GM12801 (cell line): Measurements from ENCODE around the gene CCR8.

Source experiments
- TF ChIP-seq, protein P1 (sequence below): IDR thresholded peaks from one replicate; pipeline ENCODE4 v1.5.1; 2011; ENCODE audit warnings: control low read depth; ENCODE audit not compliant: insufficient read length; ENCODE audit errors: extremely low read depth

CCR8 gene

DNA sequence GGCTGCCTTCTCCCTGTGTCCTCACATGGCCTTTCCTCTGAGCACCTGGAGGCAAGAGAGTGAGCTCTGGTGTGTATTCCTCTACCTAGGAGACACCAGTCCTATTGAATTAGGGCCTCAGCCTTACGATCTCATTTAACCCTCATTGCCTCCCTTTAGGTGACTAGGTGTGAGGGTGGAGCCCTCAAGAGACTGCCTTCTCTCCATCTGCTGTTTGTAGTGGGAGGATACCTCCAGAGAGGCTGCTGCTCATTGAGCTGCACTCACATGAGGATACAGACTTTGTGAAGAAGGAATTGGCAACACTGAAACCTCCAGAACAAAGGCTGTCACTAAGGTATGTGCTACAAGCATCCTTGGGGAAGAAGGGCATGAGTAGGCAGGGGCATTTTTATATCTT is at the start of gene CCR8:
Gene CCR8 (plus strand): TSS at position 217 of the 400 bp plus-strand sequence. CDS start 2,623 bp downstream, outside the sequence.
- TF ChIP-seq, protein P1, sequence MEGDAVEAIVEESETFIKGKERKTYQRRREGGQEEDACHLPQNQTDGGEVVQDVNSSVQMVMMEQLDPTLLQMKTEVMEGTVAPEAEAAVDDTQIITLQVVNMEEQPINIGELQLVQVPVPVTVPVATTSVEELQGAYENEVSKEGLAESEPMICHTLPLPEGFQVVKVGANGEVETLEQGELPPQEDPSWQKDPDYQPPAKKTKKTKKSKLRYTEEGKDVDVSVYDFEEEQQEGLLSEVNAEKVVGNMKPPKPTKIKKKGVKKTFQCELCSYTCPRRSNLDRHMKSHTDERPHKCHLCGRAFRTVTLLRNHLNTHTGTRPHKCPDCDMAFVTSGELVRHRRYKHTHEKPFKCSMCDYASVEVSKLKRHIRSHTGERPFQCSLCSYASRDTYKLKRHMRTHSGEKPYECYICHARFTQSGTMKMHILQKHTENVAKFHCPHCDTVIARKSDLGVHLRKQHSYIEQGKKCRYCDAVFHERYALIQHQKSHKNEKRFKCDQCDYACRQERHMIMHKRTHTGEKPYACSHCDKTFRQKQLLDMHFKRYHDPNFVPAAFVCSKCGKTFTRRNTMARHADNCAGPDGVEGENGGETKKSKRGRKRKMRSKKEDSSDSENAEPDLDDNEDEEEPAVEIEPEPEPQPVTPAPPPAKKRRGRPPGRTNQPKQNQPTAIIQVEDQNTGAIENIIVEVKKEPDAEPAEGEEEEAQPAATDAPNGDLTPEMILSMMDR, result no peak

DNA sequence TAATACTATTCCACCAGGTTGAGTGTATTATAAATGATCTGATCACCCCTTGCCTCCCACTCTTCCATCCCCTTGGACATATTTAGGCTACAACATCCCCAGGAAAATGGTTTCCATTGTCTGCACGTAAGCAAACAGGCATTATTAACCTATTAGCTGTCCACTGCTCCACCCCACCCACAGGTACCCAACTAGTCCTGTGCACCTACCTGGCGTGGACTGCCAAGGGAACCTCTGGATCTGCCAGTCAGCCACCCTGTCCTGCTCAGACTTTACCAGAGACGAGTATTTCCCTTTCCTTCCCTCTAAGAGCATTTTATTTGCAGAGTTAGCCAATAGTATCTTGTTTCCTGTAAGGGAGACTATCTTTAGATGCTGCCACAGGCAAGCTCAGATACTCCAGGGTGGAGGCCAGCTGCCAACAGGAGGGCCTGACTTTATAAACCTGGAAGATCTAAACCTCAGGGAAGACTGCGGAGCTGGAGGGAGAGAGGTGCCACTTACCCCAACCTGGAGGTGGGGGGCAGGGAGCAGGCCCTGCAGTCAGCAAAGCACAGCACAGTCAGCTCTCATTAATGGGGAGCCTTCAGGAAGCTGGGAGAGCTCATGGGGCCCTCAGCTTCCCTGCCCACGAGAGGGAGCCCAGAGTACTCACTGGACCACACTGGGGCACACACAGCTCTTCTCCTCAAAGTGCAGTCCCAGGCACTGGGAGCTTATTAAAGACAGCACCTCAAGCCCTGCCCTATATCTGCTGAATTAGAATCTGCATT is 49.6 kb upstream of the CCR8 start, which contains the start of gene CX3CR1:
Gene CX3CR1 (minus strand): TSS at position 292 of the 773 bp plus-strand sequence. CDS start 13,527 bp downstream, outside the sequence.
- TF ChIP-seq, protein P1, result no peak

GRCh38 chr3:39280571-39280970 is 48.9 kb upstream of the CCR8 start:
- TF ChIP-seq, protein P1, result no peak

GRCh38 chr3:39281533-39281932 is 48.0 kb upstream of the CCR8 start:
- TF ChIP-seq, protein P1, result no peak

GRCh38 chr3:39282057-39282456 is 47.5 kb upstream of the CCR8 start:
- TF ChIP-seq, protein P1, result no peak

GRCh38 chr3:39284457-39284881 is 45.0 kb upstream of the CCR8 start:
- TF ChIP-seq, protein P1, result no peak

DNA sequence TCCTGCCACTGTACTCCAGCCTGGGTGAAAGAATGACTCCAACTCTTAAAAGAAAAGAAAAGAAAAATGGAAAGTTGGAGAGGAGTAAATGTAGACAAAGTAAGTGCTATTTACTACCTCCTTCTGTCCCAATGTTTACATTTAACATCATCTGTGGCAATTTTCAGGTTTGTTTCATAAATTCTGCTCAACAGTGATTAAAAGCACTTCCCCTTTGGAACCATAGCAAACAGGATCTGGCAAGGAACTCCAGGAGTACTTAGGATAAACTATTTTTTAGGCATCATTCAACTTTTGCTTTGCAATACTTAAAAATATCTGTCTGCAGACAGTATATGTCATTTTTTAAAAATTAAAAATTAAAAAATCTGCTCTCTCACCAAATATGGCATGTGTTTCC is 44.2 kb upstream of the CCR8 start:
- TF ChIP-seq, protein P1, result no peak
